ENCODE measurements around the gene ADGRA3. TPM values are rescaled to one million over a fixed set of nuclear protein-coding genes. Genes with fewer than 3 reads are reported as not detected.
"Not testable (repeated sequence)": the region's sequence is repeated elsewhere in the genome, so short reads cannot be mapped to it uniquely, and the experiment has no call there.

Gene ADGRA3
- polyA plus RNA-seq, 2 donors, result 4.3 to 4.8 TPM

GRCh38 chr4:22382216-22382615, 133.7 kb downstream of the ADGRA3 start:
- not testable (repeated sequence) for H3K9me3 ChIP-seq (ENCODE audit: control insufficient read depth in 2 of 2, insufficient read depth in 1 of 2, low read depth in 1 of 2, low read length in 1 of 2); H3K4me1 ChIP-seq (ENCODE audit: control insufficient read depth in 2 of 2, insufficient read depth in 2 of 2, low read length in 1 of 2); H3K36me3 ChIP-seq (ENCODE audit: control insufficient read depth in 2 of 2, insufficient read depth in 2 of 2, low read length in 1 of 2); H3K27me3 ChIP-seq (ENCODE audit: control insufficient read depth in 1 of 2, insufficient read depth in 2 of 2, low read length in 2 of 2); H3K4me3 ChIP-seq (ENCODE audit: low read depth in 1 of 2, low read length in 2 of 2); H3K27ac ChIP-seq (ENCODE audit: low read depth in 2 of 2, low read length in 1 of 2)
- WGBS, 2 donors, result 54 to 61% methylated on average over 3 of the region's 3 CpGs

DNA sequence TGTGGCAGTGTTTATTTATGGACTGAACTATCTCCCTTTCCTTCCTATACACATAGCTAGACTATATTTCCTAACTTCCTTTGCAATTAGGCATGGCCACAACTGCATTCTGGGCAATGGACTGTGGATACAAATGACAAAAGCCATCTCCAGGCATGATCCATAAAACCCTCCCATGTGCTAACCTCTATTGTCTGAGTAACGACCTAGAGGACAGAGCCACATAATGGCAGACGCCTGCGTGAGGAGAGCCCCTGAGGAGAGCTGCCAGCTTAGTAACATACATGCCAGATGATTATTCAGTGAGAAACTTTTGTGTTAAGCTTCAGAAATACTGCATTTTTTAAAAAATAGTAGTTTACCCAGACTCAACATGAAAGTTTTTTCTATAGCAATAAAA, 142.9 kb downstream of the ADGRA3 start:
- no peaks in the 10 kb centered on the region for H3K36me3 ChIP-seq (ENCODE audit: control insufficient read depth in 2 of 2, insufficient read depth in 2 of 2, low read length in 1 of 2)
- no peak overlapping the region for H3K4me3 ChIP-seq (ENCODE audit: low read depth in 1 of 2, low read length in 2 of 2)
- WGBS, 2 donors, result 75 to 77% methylated on average over 3 of the region's 3 CpGs
- no peaks in the 10 kb centered on the region for H3K27me3 ChIP-seq (ENCODE audit: control insufficient read depth in 1 of 2, insufficient read depth in 2 of 2, low read length in 2 of 2)
- no peaks in the 10 kb centered on the region for H3K9me3 ChIP-seq (ENCODE audit: control insufficient read depth in 2 of 2, insufficient read depth in 1 of 2, low read depth in 1 of 2, low read length in 1 of 2)
- H3K27ac ChIP-seq (ENCODE audit: low read depth in 2 of 2, low read length in 1 of 2), result no peak overlapping the region
- H3K4me1 ChIP-seq (ENCODE audit: control insufficient read depth in 2 of 2, insufficient read depth in 2 of 2, low read length in 1 of 2), result no peaks in the 10 kb centered on the region

GRCh38 chr4:22369901-22370562, 145.8 kb downstream of the ADGRA3 start:
- H3K36me3 ChIP-seq (ENCODE audit: control insufficient read depth in 2 of 2, insufficient read depth in 2 of 2, low read length in 1 of 2), result no peaks in the 10 kb centered on the region
- H3K27ac ChIP-seq (ENCODE audit: low read depth in 2 of 2, low read length in 1 of 2), result no peak overlapping the region
- no peaks in the 10 kb centered on the region for H3K4me1 ChIP-seq (ENCODE audit: control insufficient read depth in 2 of 2, insufficient read depth in 2 of 2, low read length in 1 of 2)
- 84% methylated on average over 8 of the region's 8 CpGs for WGBS, 2 donors
- H3K9me3 ChIP-seq (ENCODE audit: control insufficient read depth in 2 of 2, insufficient read depth in 1 of 2, low read depth in 1 of 2, low read length in 1 of 2), result no peaks in the 10 kb centered on the region
- no peak overlapping the region for H3K4me3 ChIP-seq (ENCODE audit: low read depth in 1 of 2, low read length in 2 of 2)
- H3K27me3 ChIP-seq (ENCODE audit: control insufficient read depth in 1 of 2, insufficient read depth in 2 of 2, low read length in 2 of 2), result no peaks in the 10 kb centered on the region

DNA sequence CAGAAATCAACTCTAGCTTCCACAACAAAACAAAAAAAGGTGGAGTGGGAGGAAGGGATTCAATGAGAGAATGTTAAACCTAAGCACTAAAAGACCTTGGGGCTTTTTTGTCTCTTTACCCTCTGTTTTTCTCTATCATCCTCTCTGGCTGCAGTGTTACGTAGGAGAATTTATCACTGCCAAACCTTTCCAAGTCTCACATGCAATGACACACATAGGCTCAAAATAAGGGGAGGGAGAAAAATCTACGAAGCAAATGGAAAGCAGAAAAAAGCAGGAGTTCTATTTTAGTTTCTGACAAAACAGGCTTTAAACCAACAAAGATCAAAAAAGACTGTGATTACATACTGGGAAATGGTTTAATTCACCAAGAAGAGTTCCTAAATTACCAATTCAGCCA, 152.1 kb downstream of the ADGRA3 start:
- no peak overlapping the region for H3K27ac ChIP-seq (ENCODE audit: low read depth in 2 of 2, low read length in 1 of 2)
- WGBS, 2 donors, result 81 to 85% methylated on average over 2 of the region's 2 CpGs
- H3K27me3 ChIP-seq (ENCODE audit: control insufficient read depth in 1 of 2, insufficient read depth in 2 of 2, low read length in 2 of 2), result no peaks in the 10 kb centered on the region
- no peaks in the 10 kb centered on the region for H3K9me3 ChIP-seq (ENCODE audit: control insufficient read depth in 2 of 2, insufficient read depth in 1 of 2, low read depth in 1 of 2, low read length in 1 of 2)
- no peak overlapping the region for H3K4me3 ChIP-seq (ENCODE audit: low read depth in 1 of 2, low read length in 2 of 2)
- no peaks in the 10 kb centered on the region for H3K4me1 ChIP-seq (ENCODE audit: control insufficient read depth in 2 of 2, insufficient read depth in 2 of 2, low read length in 1 of 2)
- no peaks in the 10 kb centered on the region for H3K36me3 ChIP-seq (ENCODE audit: control insufficient read depth in 2 of 2, insufficient read depth in 2 of 2, low read length in 1 of 2)

- Histone ChIP-seq H3K9me3 (ENCODE audit: control insufficient read depth in 2 of 2, insufficient read depth in 1 of 2, low read depth in 1 of 2, low read length in 1 of 2) (no peaks in the 10 kb centered on the region), H3K27me3 (ENCODE audit: control insufficient read depth in 1 of 2, insufficient read depth in 2 of 2, low read length in 2 of 2) (no peaks in the 10 kb centered on the region)
- 34 to 55% methylated on average over 2 of the region's 2 CpGs for WGBS, 2 donors
Measured at GRCh38 chr4:22363036-22363435, 152.8 kb downstream of the ADGRA3 start.

DNA sequence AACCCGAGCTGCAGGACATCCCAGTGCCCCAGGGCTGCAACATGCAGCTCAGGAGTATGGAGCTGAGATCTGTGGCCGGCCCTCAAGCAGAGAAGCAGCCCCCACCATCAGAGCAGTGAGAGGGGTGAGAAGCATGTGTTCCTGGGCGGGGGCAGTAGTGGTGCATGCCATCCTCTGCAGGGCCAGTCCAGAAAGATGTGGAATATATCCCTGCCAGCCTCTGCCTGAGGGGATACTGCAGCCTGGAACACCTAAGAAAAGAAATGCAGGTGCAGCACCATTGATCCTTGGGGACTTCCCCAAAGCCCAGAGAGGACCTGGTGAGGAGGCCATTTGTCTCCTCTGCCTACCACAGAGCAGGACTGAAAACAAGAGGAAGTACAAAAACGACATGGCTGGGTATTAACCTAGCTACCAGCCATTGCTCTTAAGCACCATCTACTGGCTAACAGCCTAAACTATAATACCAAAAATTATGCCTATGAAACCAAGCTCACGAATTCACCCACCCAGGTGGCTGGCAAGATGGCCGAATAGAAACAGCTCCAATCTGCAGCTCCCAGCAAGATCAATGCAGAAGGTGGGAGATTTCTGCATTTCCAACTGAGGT, 158.8 kb downstream of the ADGRA3 start:
- no peaks in the 10 kb centered on the region for H3K27me3 ChIP-seq (ENCODE audit: control insufficient read depth in 1 of 2, insufficient read depth in 2 of 2, low read length in 2 of 2)
- H3K27ac ChIP-seq (ENCODE audit: low read depth in 2 of 2, low read length in 1 of 2), result no peak overlapping the region
- WGBS, 2 donors, result 62 to 68% methylated on average over 6 of the region's 6 CpGs
- no peaks in the 10 kb centered on the region for H3K4me1 ChIP-seq (ENCODE audit: control insufficient read depth in 2 of 2, insufficient read depth in 2 of 2, low read length in 1 of 2)
- no peaks in the 10 kb centered on the region for H3K9me3 ChIP-seq (ENCODE audit: control insufficient read depth in 2 of 2, insufficient read depth in 1 of 2, low read depth in 1 of 2, low read length in 1 of 2)
- H3K36me3 ChIP-seq (ENCODE audit: control insufficient read depth in 2 of 2, insufficient read depth in 2 of 2, low read length in 1 of 2), result no peaks in the 10 kb centered on the region
- no peak overlapping the region for H3K4me3 ChIP-seq (ENCODE audit: low read depth in 1 of 2, low read length in 2 of 2)

More at GRCh38 chr4:22363036-22363435, 152.8 kb downstream of the ADGRA3 start:
- no peak overlapping the region for H3K27ac ChIP-seq (ENCODE audit: low read depth in 2 of 2, low read length in 1 of 2)
- no peak overlapping the region for H3K4me3 ChIP-seq (ENCODE audit: low read depth in 1 of 2, low read length in 2 of 2)
- H3K4me1 ChIP-seq (ENCODE audit: control insufficient read depth in 2 of 2, insufficient read depth in 2 of 2, low read length in 1 of 2), result no peaks in the 10 kb centered on the region
- H3K36me3 ChIP-seq (ENCODE audit: control insufficient read depth in 2 of 2, insufficient read depth in 2 of 2, low read length in 1 of 2), result no peaks in the 10 kb centered on the region

- Histone ChIP-seq H3K27ac (ENCODE audit: low read depth in 2 of 2, low read length in 1 of 2) (no peak overlapping the region), H3K36me3 (ENCODE audit: control insufficient read depth in 2 of 2, insufficient read depth in 2 of 2, low read length in 1 of 2) (no peaks in the 10 kb centered on the region), H3K27me3 (ENCODE audit: control insufficient read depth in 1 of 2, insufficient read depth in 2 of 2, low read length in 2 of 2) (no peaks in the 10 kb centered on the region), H3K9me3 (ENCODE audit: control insufficient read depth in 2 of 2, insufficient read depth in 1 of 2, low read depth in 1 of 2, low read length in 1 of 2) (no peaks in the 10 kb centered on the region), H3K4me3 (ENCODE audit: low read depth in 1 of 2, low read length in 2 of 2) (no peak overlapping the region), H3K4me1 (ENCODE audit: control insufficient read depth in 2 of 2, insufficient read depth in 2 of 2, low read length in 1 of 2) (no peaks in the 10 kb centered on the region)
- 45 to 74% methylated on average over 3 of the region's 3 CpGs for WGBS, 2 donors
Measured at GRCh38 chr4:22348410-22348809, 167.5 kb downstream of the ADGRA3 start.

GRCh38 chr4:22345678-22346077, 170.2 kb downstream of the ADGRA3 start:
- WGBS, 2 donors, result 75 to 89% methylated on average over 1 of the region's 1 CpG
- H3K27me3 ChIP-seq (ENCODE audit: control insufficient read depth in 1 of 2, insufficient read depth in 2 of 2, low read length in 2 of 2), result no peaks in the 10 kb centered on the region
- no peaks in the 10 kb centered on the region for H3K9me3 ChIP-seq (ENCODE audit: control insufficient read depth in 2 of 2, insufficient read depth in 1 of 2, low read depth in 1 of 2, low read length in 1 of 2)

GRCh38 chr4:22345055-22345454, 170.8 kb downstream of the ADGRA3 start:
- H3K36me3 ChIP-seq (ENCODE audit: control insufficient read depth in 2 of 2, insufficient read depth in 2 of 2, low read length in 1 of 2), result no peaks in the 10 kb centered on the region
- 0 to 23% methylated on average over 1 of the region's 1 CpG for WGBS, 2 donors
- no peak overlapping the region for H3K4me3 ChIP-seq (ENCODE audit: low read depth in 1 of 2, low read length in 2 of 2)
- no peaks in the 10 kb centered on the region for H3K4me1 ChIP-seq (ENCODE audit: control insufficient read depth in 2 of 2, insufficient read depth in 2 of 2, low read length in 1 of 2)
- no peak overlapping the region for H3K27ac ChIP-seq (ENCODE audit: low read depth in 2 of 2, low read length in 1 of 2)
- H3K27me3 ChIP-seq (ENCODE audit: control insufficient read depth in 1 of 2, insufficient read depth in 2 of 2, low read length in 2 of 2), result no peaks in the 10 kb centered on the region
- H3K9me3 ChIP-seq (ENCODE audit: control insufficient read depth in 2 of 2, insufficient read depth in 1 of 2, low read depth in 1 of 2, low read length in 1 of 2), result no peaks in the 10 kb centered on the region

More at GRCh38 chr4:22345678-22346077, 170.2 kb downstream of the ADGRA3 start:
- no peak overlapping the region for H3K4me3 ChIP-seq (ENCODE audit: low read depth in 1 of 2, low read length in 2 of 2)
- H3K4me1 ChIP-seq (ENCODE audit: control insufficient read depth in 2 of 2, insufficient read depth in 2 of 2, low read length in 1 of 2), result no peaks in the 10 kb centered on the region
- H3K27ac ChIP-seq (ENCODE audit: low read depth in 2 of 2, low read length in 1 of 2), result no peak overlapping the region
- H3K36me3 ChIP-seq (ENCODE audit: control insufficient read depth in 2 of 2, insufficient read depth in 2 of 2, low read length in 1 of 2), result no peaks in the 10 kb centered on the region

GRCh38 chr4:22343606-22344005, 172.3 kb downstream of the ADGRA3 start:
- 86 to 91% methylated on average over 2 of the region's 2 CpGs for WGBS, 2 donors
- H3K4me3 ChIP-seq (ENCODE audit: low read depth in 1 of 2, low read length in 2 of 2), result no peak overlapping the region
- H3K9me3 ChIP-seq (ENCODE audit: control insufficient read depth in 2 of 2, insufficient read depth in 1 of 2, low read depth in 1 of 2, low read length in 1 of 2), result no peaks in the 10 kb centered on the region
- no peak overlapping the region for H3K27ac ChIP-seq (ENCODE audit: low read depth in 2 of 2, low read length in 1 of 2)
- no peaks in the 10 kb centered on the region for H3K4me1 ChIP-seq (ENCODE audit: control insufficient read depth in 2 of 2, insufficient read depth in 2 of 2, low read length in 1 of 2)
- no peaks in the 10 kb centered on the region for H3K27me3 ChIP-seq (ENCODE audit: control insufficient read depth in 1 of 2, insufficient read depth in 2 of 2, low read length in 2 of 2)
- no peaks in the 10 kb centered on the region for H3K36me3 ChIP-seq (ENCODE audit: control insufficient read depth in 2 of 2, insufficient read depth in 2 of 2, low read length in 1 of 2)
